ENCODE data around the gene P2RX1. TPM values are rescaled to one million over a fixed set of nuclear protein-coding genes. Genes with fewer than 3 reads are reported as not detected.

The P2RX1 gene
- total RNA-seq, 1 experiment from 2014 or later = not detected

DNA sequence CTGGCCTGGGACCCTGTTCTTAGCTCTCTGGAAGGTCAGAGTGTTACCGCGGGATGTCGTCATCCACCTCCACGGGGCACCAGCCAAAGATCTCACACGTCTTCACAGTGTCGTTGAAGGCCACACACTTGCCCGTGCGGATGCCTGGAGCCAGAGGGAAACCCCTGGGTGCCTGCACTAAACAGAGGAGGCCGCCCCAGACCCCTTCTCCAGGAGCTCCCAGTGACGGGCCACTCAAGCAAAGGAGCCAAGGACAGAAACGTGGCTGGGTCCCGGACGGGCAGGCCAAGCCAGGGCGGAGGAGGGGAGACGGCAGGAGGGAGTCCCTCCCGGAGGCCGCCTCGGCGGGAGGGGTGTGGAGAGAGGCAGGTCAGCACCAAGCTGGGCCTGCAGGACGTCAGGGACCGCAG, 12.4 kb downstream of the P2RX1 start:
- H3K4me1 Mint-ChIP-seq = peaks cover 15 to 18% of the 10 kb centered on the region in 2 experiments
- Histone ChIP-seq H4K91ac (ENCODE audit: insufficient read length, low read depth, low read length) (no peak overlapping the region), H2BK20ac (ENCODE audit: low read depth, low read length, poor library complexity, severe bottlenecking) (no peak overlapping the region), H2BK15ac (ENCODE audit: low read depth, low read length) (no peak overlapping the region), H3K79me2 (ENCODE audit: insufficient read depth, low read length) (no peaks in the 10 kb centered on the region), H3K23ac (ENCODE audit: insufficient read length, low read depth, low read length) (no peak overlapping the region), H2AK5ac (ENCODE audit: insufficient read length, low read length) (no peak overlapping the region), H3K4ac (ENCODE audit: low read depth, low read length) (no peak overlapping the region), H2BK5ac (ENCODE audit: insufficient read length, low read length) (no peak overlapping the region), H4K8ac (replicated peaks; ENCODE audit: insufficient read length, low read depth, low read length) (no peak overlapping the region), H3K4me1 (ENCODE audit: insufficient read depth, low read length) (no peaks in the 10 kb centered on the region; the same call in 1 of the 2 replicates), H3T11ph (ENCODE audit: low read length) (no peak overlapping the region), H3K9me3 (ENCODE audit: control insufficient read depth, low read depth, low read length) (no peaks in the 10 kb centered on the region), H3K14ac (ENCODE audit: insufficient read depth, low read length) (peak overlapping the region; percentile 57; the same call in 1 of the 2 replicates), H3K23me2 (ENCODE audit: insufficient read length, low read depth, low read length, poor library complexity, severe bottlenecking) (no peaks in the 10 kb centered on the region), H2AFZ (ENCODE audit: low read length) (no peak overlapping the region), H3K27me3 (ENCODE audit: insufficient read depth, low read length) (no peaks in the 10 kb centered on the region), H3K27ac (ENCODE audit: insufficient read length, low read depth, low read length) (no peak overlapping the region), H4K5ac (ENCODE audit: insufficient read length, low read depth, low read length) (no peak overlapping the region), H3K56ac (ENCODE audit: insufficient read length, low read depth, low read length) (no peak overlapping the region), H2BK120ac (ENCODE audit: low read depth, low read length, poor library complexity, severe bottlenecking) (no peak overlapping the region), H3K18ac (ENCODE audit: insufficient read length, low read depth, low read length) (peak overlapping the region; percentile 26), H3K9ac (ENCODE audit: extremely low read depth, insufficient read length, low read length) (no peak overlapping the region), H3K4me2 (ENCODE audit: insufficient read depth, insufficient read length, low read length) (no peak overlapping the region), H3K79me1 (ENCODE audit: insufficient read depth, low read depth, low read length, poor library complexity, severe bottlenecking) (no peaks in the 10 kb centered on the region), H4K20me1 (ENCODE audit: control insufficient read depth, insufficient read depth, insufficient read length) (no peaks in the 10 kb centered on the region), H2BK12ac (ENCODE audit: insufficient read length, low read depth, low read length) (no peak overlapping the region)
- H3K4me3 Mint-ChIP-seq = no peak overlapping the region
- TF ChIP-seq, protein P1, sequence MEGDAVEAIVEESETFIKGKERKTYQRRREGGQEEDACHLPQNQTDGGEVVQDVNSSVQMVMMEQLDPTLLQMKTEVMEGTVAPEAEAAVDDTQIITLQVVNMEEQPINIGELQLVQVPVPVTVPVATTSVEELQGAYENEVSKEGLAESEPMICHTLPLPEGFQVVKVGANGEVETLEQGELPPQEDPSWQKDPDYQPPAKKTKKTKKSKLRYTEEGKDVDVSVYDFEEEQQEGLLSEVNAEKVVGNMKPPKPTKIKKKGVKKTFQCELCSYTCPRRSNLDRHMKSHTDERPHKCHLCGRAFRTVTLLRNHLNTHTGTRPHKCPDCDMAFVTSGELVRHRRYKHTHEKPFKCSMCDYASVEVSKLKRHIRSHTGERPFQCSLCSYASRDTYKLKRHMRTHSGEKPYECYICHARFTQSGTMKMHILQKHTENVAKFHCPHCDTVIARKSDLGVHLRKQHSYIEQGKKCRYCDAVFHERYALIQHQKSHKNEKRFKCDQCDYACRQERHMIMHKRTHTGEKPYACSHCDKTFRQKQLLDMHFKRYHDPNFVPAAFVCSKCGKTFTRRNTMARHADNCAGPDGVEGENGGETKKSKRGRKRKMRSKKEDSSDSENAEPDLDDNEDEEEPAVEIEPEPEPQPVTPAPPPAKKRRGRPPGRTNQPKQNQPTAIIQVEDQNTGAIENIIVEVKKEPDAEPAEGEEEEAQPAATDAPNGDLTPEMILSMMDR (conservative IDR thresholded peaks at IDR 0.05) = no peak
- H3K9me3 Mint-ChIP-seq = no peaks in the 10 kb centered on the region
- WGBS (ENCODE audit: extremely low coverage, insufficient read length, low lambda C conversion rate) = no CpG with 5 or more reads among the region's 21 CpGs
- H3K36me3 Mint-ChIP-seq (ENCODE audit: insufficient read depth in 1 of 3, low read depth in 3 of 3) = no peaks in the 10 kb centered on the region
- no peak for DNase-seq
- H3K27me3 Mint-ChIP-seq (ENCODE audit: low read depth) = peaks cover 2% of the 10 kb centered on the region; the same call in 1 of the 2 replicates
- peak overlapping the region in 1 of 3 experiments; percentile 52; a peak in 1 of 7 replicates for H3K27ac Mint-ChIP-seq
